Right kidney (tissue), 1 donor: ENCODE data around the gene RUNX1.

Experiments
- DNase-seq: peaks from one replicate; pipeline ENCODE4 v3.0.0-alpha.2; 2016

Gene RUNX1

GRCh38 chr21:34877485-34878128 lies 171.5 kb downstream of the RUNX1 start:
- DNase-seq: no peak

GRCh38 chr21:34875830-34876229 lies 173.3 kb downstream of the RUNX1 start:
- no peak for DNase-seq

- DNase-seq: no peak
Measured at GRCh38 chr21:34874684-34875513, 174.2 kb downstream of the RUNX1 start.

- no peak for DNase-seq
Measured at GRCh38 chr21:34871026-34871908, 177.8 kb downstream of the RUNX1 start.

- DNase-seq: no peak
Measured at GRCh38 chr21:34870246-34870645, 178.9 kb downstream of the RUNX1 start.

- no peak for DNase-seq
Measured at GRCh38 chr21:34869545-34869944, 179.6 kb downstream of the RUNX1 start.

GRCh38 chr21:34867785-34868184 lies 181.3 kb downstream of the RUNX1 start:
- DNase-seq: no peak

GRCh38 chr21:34865400-34866241 lies 183.5 kb downstream of the RUNX1 start:
- DNase-seq: no peak

GRCh38 chr21:34864370-34865149 lies 184.5 kb downstream of the RUNX1 start:
- no peak for DNase-seq

GRCh38 chr21:34862951-34863350 lies 186.2 kb downstream of the RUNX1 start:
- DNase-seq: no peak

- DNase-seq: no peak
Measured at GRCh38 chr21:34861258-34861657, 187.8 kb downstream of the RUNX1 start.

GRCh38 chr21:34859976-34860653 lies 189.0 kb downstream of the RUNX1 start:
- DNase-seq: no peak

- no peak for DNase-seq
Measured at GRCh38 chr21:34858559-34858958, 190.5 kb downstream of the RUNX1 start.

- no peak for DNase-seq
Measured at GRCh38 chr21:34857874-34858273, 191.2 kb downstream of the RUNX1 start.

- DNase-seq: no peak
Measured at GRCh38 chr21:34857122-34857713, 191.9 kb downstream of the RUNX1 start.

GRCh38 chr21:34852448-34852847 lies 196.7 kb downstream of the RUNX1 start:
- no peak for DNase-seq

GRCh38 chr21:34850166-34850690 lies 198.9 kb downstream of the RUNX1 start:
- DNase-seq: no peak

GRCh38 chr21:34846601-34847112 lies 202.4 kb downstream of the RUNX1 start:
- DNase-seq: peak; percentile 32
